Keratinocyte (primary cell): Measurements from ENCODE around the gene BTBD16. TPM values are rescaled to one million over a fixed set of nuclear protein-coding genes. Genes with fewer than 3 reads are reported as not detected.

ENCODE experiments used
- DNase-seq: peaks from one replicate; pipeline ENCODE4 v3.0.0-alpha.2; 2011; ENCODE audit warnings: low read depth, missing footprints, low spot score
- FAIRE-seq: peaks from 2 replicates; lab custom pipeline; 2011; peaks lifted over from hg19 to GRCh38; lab: Jason Lieb, UNC
- H2AFZ ChIP-seq: 2 replicates; pipeline ENCODE4 v1.6.0; 2012; ENCODE audit warnings: low read length, control low read depth, inconsistent platforms; ENCODE audit not compliant: control insufficient read depth
- H3K27ac ChIP-seq: 2 replicates; pipeline ENCODE4 v1.5.1; 2011; ENCODE audit warnings: low read length; ENCODE audit not compliant: control insufficient read depth, insufficient read depth
- H3K27me3 ChIP-seq: 3 replicates; pipeline ENCODE4 v1.6.0; 2011; ENCODE audit warnings: low read length; ENCODE audit not compliant: control insufficient read depth, insufficient read depth; ENCODE audit errors: extremely low read depth
- H3K36me3 ChIP-seq, 2 experiments: 2 replicates in 1 of 2; 3 replicates in 1 of 2; pipeline ENCODE4 v1.5.1; 2011; ENCODE audit warnings: low read length in 2 of 2, mild to moderate bottlenecking in 1 of 2; ENCODE audit not compliant: control insufficient read depth in 2 of 2, insufficient read depth in 2 of 2; ENCODE audit errors: extremely low read depth in 1 of 2
- H3K4me1 ChIP-seq: 3 replicates; pipeline ENCODE4 v1.5.1; 2011; ENCODE audit warnings: low read length; ENCODE audit not compliant: control insufficient read depth, insufficient read depth; ENCODE audit errors: extremely low read depth
- H3K4me2 ChIP-seq: 3 replicates; pipeline ENCODE4 v1.6.0; 2011; ENCODE audit warnings: low read depth, low read length; ENCODE audit not compliant: control insufficient read depth, insufficient read depth; ENCODE audit errors: extremely low read depth
- H3K4me3 ChIP-seq, 3 experiments: fragments of 200-600 bp in 1 of 3; sonication (generic) in 1 of 3; 2 replicates in 2 of 3; 3 replicates in 1 of 3; pipeline ENCODE4 v1.5.1; 2011 to 2016; ENCODE audit warnings: low read length in 3 of 3, mild to moderate bottlenecking in 3 of 3, control low read depth in 2 of 3, inconsistent platforms in 1 of 3, low read depth in 1 of 3, mixed read lengths in 1 of 3, mixed run types in 1 of 3, moderate library complexity in 1 of 3; ENCODE audit not compliant: control insufficient read depth in 2 of 3, insufficient read depth in 2 of 3; ENCODE audit errors: extremely low read depth in 1 of 3
- H3K79me2 ChIP-seq: 2 replicates; pipeline ENCODE4 v1.6.0; 2012; ENCODE audit warnings: low read length; ENCODE audit not compliant: control insufficient read depth, insufficient read depth
- H3K9ac ChIP-seq: 3 replicates; pipeline ENCODE4 v1.6.0; 2011; ENCODE audit warnings: low read length; ENCODE audit not compliant: control insufficient read depth, insufficient read depth; ENCODE audit errors: extremely low read depth
- H3K9me1 ChIP-seq: 3 replicates; pipeline ENCODE4 v1.6.0; 2011; ENCODE audit warnings: low read length; ENCODE audit not compliant: control insufficient read depth, insufficient read depth; ENCODE audit errors: extremely low read depth
- H3K9me3 ChIP-seq: 2 replicates; pipeline ENCODE4 v1.5.1; 2012; ENCODE audit warnings: low read depth, low read length; ENCODE audit not compliant: control insufficient read depth
- H4K20me1 ChIP-seq: 3 replicates; pipeline ENCODE4 v1.6.0; 2011; ENCODE audit warnings: low read length; ENCODE audit not compliant: control insufficient read depth, insufficient read depth; ENCODE audit errors: extremely low read depth
- EZH2 ChIP-seq: IDR thresholded peaks from one replicate; pipeline ENCODE4 v1.6.1; 2012; ENCODE audit warnings: inconsistent platforms, mild to moderate bottlenecking, low read length, moderate library complexity
- dilution Hi-C: fragments of 300-500 bp; cut with MboI; formaldehyde crosslinking; loops from one replicate; pipeline ENCODE4 v1.7.0; 2020; ENCODE audit warnings: low sequenced_read_pairs; ENCODE audit not compliant: extremely low pct_ligation_motif_present
- polyA plus RNA-seq, 5 experiments: library from polyadenylated mRNA; depleted of rRNA in 3 of 5; stranded (reverse) in 3 of 5; stranded (forward) in 1 of 5; unstranded in 1 of 5; fragments of >200 nt; gene quantifications; 1 replicate in 1 of 5; 2 replicates in 3 of 5; 3 replicates in 1 of 5; pipeline versions ENCODE4 v1.2.1 to v1.2.3, GENCODE V29; 2011 to 2012; ENCODE audit warnings: missing spikeins in 2 of 5, low read depth in 1 of 5, low replicate concordance in 1 of 5
- TF ChIP-seq, protein P1 (sequence below), 3 experiments: IDR thresholded peaks in 1 of 3; conservative IDR thresholded peaks in 1 of 3; optimal IDR thresholded peaks in 1 of 3; 2 replicates in 2 of 3; 3 replicates in 1 of 3; pipeline versions ENCODE3 to v1.5.1; 2011; ENCODE audit warnings: low read length in 3 of 3, mild to moderate bottlenecking in 3 of 3, moderate library complexity in 2 of 3, control low read depth in 1 of 3, inconsistent platforms in 1 of 3; ENCODE audit not compliant: insufficient read depth in 2 of 3; ENCODE audit errors: extremely low read depth in 1 of 3

The BTBD16 gene
- polyA plus RNA-seq, 1 donor (not counting 4 experiments of a cell fraction or from before 2014, with no cell fraction given) = 4.9 TPM

GRCh38 chr10:122308417-122309141 is 37.5 kb downstream of the BTBD16 start:
- H3K4me2 ChIP-seq = peak overlapping the region; percentile 69
- FAIRE-seq (no peak), DNase-seq (no peak)
- no peaks in the 10 kb centered on the region for H4K20me1 ChIP-seq
- dilution Hi-C loops = no loop called here
- H3K4me3 ChIP-seq = peak overlapping the region in 2 of 3 experiments; percentile 21 to 45
- H3K4me1 ChIP-seq = peaks cover 31% of the 10 kb centered on the region
- H3K79me2 ChIP-seq = no peaks in the 10 kb centered on the region
- H3K9me1 ChIP-seq = no peaks in the 10 kb centered on the region
- H3K27ac ChIP-seq = peak overlapping the region; percentile 88
- peaks cover 2% of the 10 kb centered on the region for H3K9me3 ChIP-seq
- no peak for TF ChIP-seq EZH2
- TF ChIP-seq, protein P1, sequence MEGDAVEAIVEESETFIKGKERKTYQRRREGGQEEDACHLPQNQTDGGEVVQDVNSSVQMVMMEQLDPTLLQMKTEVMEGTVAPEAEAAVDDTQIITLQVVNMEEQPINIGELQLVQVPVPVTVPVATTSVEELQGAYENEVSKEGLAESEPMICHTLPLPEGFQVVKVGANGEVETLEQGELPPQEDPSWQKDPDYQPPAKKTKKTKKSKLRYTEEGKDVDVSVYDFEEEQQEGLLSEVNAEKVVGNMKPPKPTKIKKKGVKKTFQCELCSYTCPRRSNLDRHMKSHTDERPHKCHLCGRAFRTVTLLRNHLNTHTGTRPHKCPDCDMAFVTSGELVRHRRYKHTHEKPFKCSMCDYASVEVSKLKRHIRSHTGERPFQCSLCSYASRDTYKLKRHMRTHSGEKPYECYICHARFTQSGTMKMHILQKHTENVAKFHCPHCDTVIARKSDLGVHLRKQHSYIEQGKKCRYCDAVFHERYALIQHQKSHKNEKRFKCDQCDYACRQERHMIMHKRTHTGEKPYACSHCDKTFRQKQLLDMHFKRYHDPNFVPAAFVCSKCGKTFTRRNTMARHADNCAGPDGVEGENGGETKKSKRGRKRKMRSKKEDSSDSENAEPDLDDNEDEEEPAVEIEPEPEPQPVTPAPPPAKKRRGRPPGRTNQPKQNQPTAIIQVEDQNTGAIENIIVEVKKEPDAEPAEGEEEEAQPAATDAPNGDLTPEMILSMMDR (optimal IDR thresholded peaks at IDR 0.05 in 1 of 3, IDR thresholded peaks at IDR 0.05 in 1 of 3, conservative IDR thresholded peaks at IDR 0.05 in 1 of 3; ENCODE audit: extremely low read depth in 1 of 3, insufficient read depth in 2 of 3, low read length in 3 of 3) = no peak
- peak overlapping the region; percentile 64 for H2AFZ ChIP-seq
- peak overlapping the region; percentile 68 for H3K9ac ChIP-seq
- H3K27me3 ChIP-seq = no peaks in the 10 kb centered on the region
- no peaks in the 10 kb centered on the region for H3K36me3 ChIP-seq

GRCh38 chr10:122310311-122311050 is 39.4 kb downstream of the BTBD16 start:
- dilution Hi-C loops = no loop called here
- Histone ChIP-seq H3K4me3 (no peak overlapping the region), H3K27ac (no peak overlapping the region), H3K4me2 (no peak overlapping the region), H3K9ac (no peak overlapping the region), H3K9me1 (no peaks in the 10 kb centered on the region), H3K27me3 (no peaks in the 10 kb centered on the region), H3K4me1 (peaks cover 31% of the 10 kb centered on the region), H3K79me2 (no peaks in the 10 kb centered on the region), H3K36me3 (no peaks in the 10 kb centered on the region), H3K9me3 (no peaks in the 10 kb centered on the region), H4K20me1 (no peaks in the 10 kb centered on the region), H2AFZ (peak overlapping the region; percentile 72)
- no peak for TF ChIP-seq EZH2
- TF ChIP-seq, protein P1 (optimal IDR thresholded peaks at IDR 0.05 in 1 of 3, IDR thresholded peaks at IDR 0.05 in 1 of 3, conservative IDR thresholded peaks at IDR 0.05 in 1 of 3; ENCODE audit: extremely low read depth in 1 of 3, insufficient read depth in 2 of 3, low read length in 3 of 3) = no peak
- no peak for DNase-seq
- no peak for FAIRE-seq
